ENCODE data around the gene CD244. TPM values are rescaled to one million over a fixed set of nuclear protein-coding genes. Genes with fewer than 3 reads are reported as not detected.

Gene CD244
- polyA plus RNA-seq, 3 donors, result 0.02 to 0.48 (median 0.45) TPM

GRCh38 chr1:160830321-160831153, 32.1 kb downstream of the CD244 start:
- 49 to 73% (median 60%) methylated on average over 8 of the region's 8 CpGs for WGBS, 3 donors
- no peak overlapping the region for H3K27ac ChIP-seq (ENCODE audit: low read depth, low read length)

GRCh38 chr1:160829766-160830165, 32.9 kb downstream of the CD244 start:
- H3K27ac ChIP-seq (ENCODE audit: low read depth, low read length), result no peak overlapping the region
- 84 to 91% (median 90%) methylated on average over 1 of the region's 1 CpG for WGBS, 3 donors

GRCh38 chr1:160827418-160827817, 35.3 kb downstream of the CD244 start:
- WGBS, 3 donors, result 83 to 90% (median 87%) methylated on average over 2 of the region's 2 CpGs
- H3K27ac ChIP-seq (ENCODE audit: low read depth, low read length), result no peak overlapping the region

GRCh38 chr1:160826546-160826945, 36.1 kb downstream of the CD244 start:
- WGBS, 3 donors, result 83 to 96% (median 92%) methylated on average over 1 of the region's 1 CpG
- H3K27ac ChIP-seq (ENCODE audit: low read depth, low read length), result no peak overlapping the region

- H3K27ac ChIP-seq (ENCODE audit: low read depth, low read length), result no peak overlapping the region
- WGBS, 3 donors, result 82 to 83% (median 83%) methylated on average over 3 of the region's 3 CpGs
Observed at GRCh38 chr1:160823296-160823695, 39.4 kb downstream of the CD244 start.

GRCh38 chr1:160821627-160822026, 41.1 kb downstream of the CD244 start:
- WGBS, 3 donors, result 72 to 76% (median 75%) methylated on average over 8 of the region's 8 CpGs
- no peak overlapping the region for H3K27ac ChIP-seq (ENCODE audit: low read depth, low read length)

GRCh38 chr1:160819186-160819585, 43.5 kb downstream of the CD244 start:
- 66 to 78% (median 76%) methylated on average over 3 of the region's 3 CpGs for WGBS, 3 donors
- no peak overlapping the region for H3K27ac ChIP-seq (ENCODE audit: low read depth, low read length)

GRCh38 chr1:160818207-160818937, 44.3 kb downstream of the CD244 start:
- 61 to 68% (median 67%) methylated on average over 9 of the region's 9 CpGs for WGBS, 3 donors

GRCh38 chr1:160814856-160815255, 47.8 kb downstream of the CD244 start:
- WGBS, 3 donors, result 88 to 94% (median 94%) methylated on average over 8 of the region's 8 CpGs
- H3K27ac ChIP-seq (ENCODE audit: low read depth, low read length), result no peak overlapping the region

More at GRCh38 chr1:160818207-160818937, 44.3 kb downstream of the CD244 start:
- H3K27ac ChIP-seq (ENCODE audit: low read depth, low read length), result no peak overlapping the region

GRCh38 chr1:160814316-160814715, 48.4 kb downstream of the CD244 start:
- H3K27ac ChIP-seq (ENCODE audit: low read depth, low read length), result no peak overlapping the region
- 81 to 86% (median 86%) methylated on average over 6 of the region's 6 CpGs for WGBS, 3 donors

- WGBS, 3 donors, result 80 to 84% (median 82%) methylated on average over 7 of the region's 7 CpGs
- H3K27ac ChIP-seq (ENCODE audit: low read depth, low read length), result no peak overlapping the region
Observed at GRCh38 chr1:160813215-160813614, 49.5 kb downstream of the CD244 start.

GRCh38 chr1:160811147-160811546, 51.5 kb downstream of the CD244 start:
- WGBS, 3 donors, result 74 to 88% (median 80%) methylated on average over 2 of the region's 2 CpGs
- H3K27ac ChIP-seq (ENCODE audit: low read depth, low read length), result no peak overlapping the region

GRCh38 chr1:160810486-160810885, 52.2 kb downstream of the CD244 start:
- 36 to 75% (median 48%) methylated on average over 1 of the region's 1 CpG for WGBS, 3 donors
- H3K27ac ChIP-seq (ENCODE audit: low read depth, low read length), result no peak overlapping the region

GRCh38 chr1:160808289-160808688, 54.4 kb downstream of the CD244 start:
- 82 to 92% (median 92%) methylated on average over 3 of the region's 3 CpGs for WGBS, 3 donors
- no peak overlapping the region for H3K27ac ChIP-seq (ENCODE audit: low read depth, low read length)

- 91 to 97% (median 96%) methylated on average over 2 of the region's 2 CpGs for WGBS, 3 donors
- no peak overlapping the region for H3K27ac ChIP-seq (ENCODE audit: low read depth, low read length)
Observed at GRCh38 chr1:160807738-160808137, 54.9 kb downstream of the CD244 start.

GRCh38 chr1:160807247-160807646, 55.4 kb downstream of the CD244 start:
- no peak overlapping the region for H3K27ac ChIP-seq (ENCODE audit: low read depth, low read length)
- WGBS, 3 donors, result 78 to 83% (median 81%) methylated on average over 3 of the region's 3 CpGs

- no peak overlapping the region for H3K27ac ChIP-seq (ENCODE audit: low read depth, low read length)
Observed at GRCh38 chr1:160806784-160807183, 55.9 kb downstream of the CD244 start.

- 68 to 80% (median 79%) methylated on average over 1 of the region's 1 CpG for WGBS, 3 donors
- no peak overlapping the region for H3K27ac ChIP-seq (ENCODE audit: low read depth, low read length)
Observed at GRCh38 chr1:160806109-160806665, 56.5 kb downstream of the CD244 start.

- WGBS, 3 donors, result 93 to 94% (median 94%) methylated on average over 43 of the region's 43 CpGs
- no peak overlapping the region for H3K27ac ChIP-seq (ENCODE audit: low read depth, low read length)
Observed at GRCh38 chr1:160801836-160802580, 60.7 kb downstream of the CD244 start.

Data from adipose tissue (tissue), 3 donors.